ENCODE results near the gene AP3D1. TPM values are rescaled to one million over a fixed set of nuclear protein-coding genes. Genes with fewer than 3 reads are reported as not detected.

AP3D1 gene
- total RNA-seq, 3 donors from 2014 or later, result 53.6 to 68.5 (median 54.0) TPM

DNA sequence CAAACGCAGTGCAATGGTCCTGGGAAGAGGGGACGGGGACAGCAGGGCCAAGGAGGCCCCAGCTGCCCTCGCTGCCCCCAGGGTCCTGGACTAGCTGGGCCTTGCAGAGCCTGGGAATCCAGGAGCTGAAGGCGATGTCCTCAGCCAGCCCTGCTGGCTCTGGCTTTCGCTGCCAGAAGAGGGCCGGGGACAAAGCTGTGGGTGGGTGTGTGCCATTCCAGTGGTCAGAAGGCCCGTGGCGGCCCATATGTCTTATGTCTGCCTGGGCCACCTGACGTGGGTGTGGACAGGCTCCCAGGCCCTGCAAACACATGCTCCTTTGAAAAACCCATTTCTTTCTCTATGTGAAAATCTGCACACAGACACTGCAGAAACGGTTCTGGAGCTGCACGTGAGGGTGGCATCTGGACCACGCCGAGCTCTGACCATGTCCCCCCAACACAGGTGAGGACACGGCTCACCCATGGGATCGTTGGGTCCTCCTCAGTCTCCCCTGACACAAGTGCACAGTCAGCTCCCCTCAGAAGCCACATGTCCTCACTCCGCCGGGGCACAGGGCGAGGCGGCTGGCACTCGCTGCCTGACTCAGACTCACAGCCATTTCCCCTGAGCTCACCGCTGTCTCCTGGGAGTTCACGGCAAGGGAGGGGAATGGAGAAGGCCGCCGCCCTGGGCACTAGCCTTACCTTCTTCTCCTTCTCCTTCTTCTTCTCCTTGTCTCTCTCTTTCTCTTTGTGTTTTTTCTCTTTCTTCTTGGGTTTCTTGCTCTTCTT is 37.7 kb downstream of the AP3D1 start:
- no peaks in the 10 kb centered on the region for H3K9me3 ChIP-seq
- no peaks in the 10 kb centered on the region for H3K27me3 ChIP-seq
- no peak overlapping the region for H3K4me3 ChIP-seq
- H3K27ac ChIP-seq, result no peak overlapping the region
- intact Hi-C loops (cut with DNase I; ENCODE audit: low total_unique reads), result no loop called here
- DNase-seq (ENCODE audit: low spot score in 2 of 2), result no peak
- H3K4me1 ChIP-seq, result no peaks in the 10 kb centered on the region
- H3K36me3 ChIP-seq, result peaks cover 38% of the 10 kb centered on the region
- TF ChIP-seq, protein P1, sequence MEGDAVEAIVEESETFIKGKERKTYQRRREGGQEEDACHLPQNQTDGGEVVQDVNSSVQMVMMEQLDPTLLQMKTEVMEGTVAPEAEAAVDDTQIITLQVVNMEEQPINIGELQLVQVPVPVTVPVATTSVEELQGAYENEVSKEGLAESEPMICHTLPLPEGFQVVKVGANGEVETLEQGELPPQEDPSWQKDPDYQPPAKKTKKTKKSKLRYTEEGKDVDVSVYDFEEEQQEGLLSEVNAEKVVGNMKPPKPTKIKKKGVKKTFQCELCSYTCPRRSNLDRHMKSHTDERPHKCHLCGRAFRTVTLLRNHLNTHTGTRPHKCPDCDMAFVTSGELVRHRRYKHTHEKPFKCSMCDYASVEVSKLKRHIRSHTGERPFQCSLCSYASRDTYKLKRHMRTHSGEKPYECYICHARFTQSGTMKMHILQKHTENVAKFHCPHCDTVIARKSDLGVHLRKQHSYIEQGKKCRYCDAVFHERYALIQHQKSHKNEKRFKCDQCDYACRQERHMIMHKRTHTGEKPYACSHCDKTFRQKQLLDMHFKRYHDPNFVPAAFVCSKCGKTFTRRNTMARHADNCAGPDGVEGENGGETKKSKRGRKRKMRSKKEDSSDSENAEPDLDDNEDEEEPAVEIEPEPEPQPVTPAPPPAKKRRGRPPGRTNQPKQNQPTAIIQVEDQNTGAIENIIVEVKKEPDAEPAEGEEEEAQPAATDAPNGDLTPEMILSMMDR (IDR thresholded peaks at IDR 0.05), result no peak
- TF ChIP-seq POLR2AphosphoS5 (IDR thresholded peaks at IDR 0.05) (no peak), POLR2A (IDR thresholded peaks at IDR 0.05) (no peak)

DNA sequence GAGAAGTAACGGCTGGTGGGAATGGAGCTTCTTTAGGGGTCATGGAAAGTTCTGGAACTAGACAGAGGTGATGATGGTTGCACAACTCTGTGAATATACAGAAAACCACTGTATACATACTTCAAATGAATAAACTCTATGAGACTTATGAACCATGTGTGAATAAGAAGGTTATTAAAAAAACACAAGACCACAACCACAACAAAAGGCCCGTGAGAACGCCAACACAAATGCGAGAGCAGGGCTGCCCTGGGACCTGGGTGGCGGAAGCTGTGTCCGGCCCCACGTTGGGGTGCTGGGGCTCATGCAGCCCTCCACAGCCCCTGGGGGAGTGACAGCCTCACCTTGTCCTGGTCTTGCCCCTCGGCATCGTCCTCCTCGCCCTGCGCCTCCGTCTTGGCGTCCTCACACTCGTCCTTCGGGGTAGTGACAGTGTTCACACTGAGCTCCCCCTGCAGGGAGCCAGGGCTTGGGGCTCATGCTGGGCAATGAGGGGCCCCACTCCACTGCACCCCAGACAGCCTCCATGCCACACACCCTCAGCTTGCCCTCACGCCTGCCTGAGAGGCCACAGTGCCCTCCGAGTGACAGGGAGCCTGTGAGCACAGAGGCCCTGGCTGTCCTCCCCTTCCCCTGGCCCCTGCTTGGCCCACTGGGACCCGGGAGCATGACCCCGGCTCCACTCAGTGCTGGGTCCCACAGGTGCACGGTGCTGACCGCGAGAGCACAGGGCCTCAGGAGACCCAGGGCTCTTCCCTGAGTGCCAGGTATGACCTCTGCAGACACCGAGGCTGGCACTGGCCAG is 38.6 kb downstream of the AP3D1 start:
- DNase-seq (ENCODE audit: low spot score in 2 of 2), result no peak
- no peak for TF ChIP-seq POLR2A (IDR thresholded peaks at IDR 0.05)
- TF ChIP-seq, protein P1 (IDR thresholded peaks at IDR 0.05), result no peak
- TF ChIP-seq POLR2AphosphoS5 (IDR thresholded peaks at IDR 0.05), result no peak
- peaks cover 37% of the 10 kb centered on the region for H3K36me3 ChIP-seq
- no peak overlapping the region for H3K27ac ChIP-seq
- no peaks in the 10 kb centered on the region for H3K9me3 ChIP-seq
- no peaks in the 10 kb centered on the region for H3K27me3 ChIP-seq
- no peaks in the 10 kb centered on the region for H3K4me1 ChIP-seq
- intact Hi-C loops (cut with DNase I; ENCODE audit: low total_unique reads), result no loop called here
- no peak overlapping the region for H3K4me3 ChIP-seq

- H3K36me3 ChIP-seq, result peaks cover 29% of the 10 kb centered on the region
- no peaks in the 10 kb centered on the region for H3K27me3 ChIP-seq
- TF ChIP-seq POLR2AphosphoS5 (IDR thresholded peaks at IDR 0.05) (no peak), POLR2A (IDR thresholded peaks at IDR 0.05) (no peak)
- TF ChIP-seq, protein P1 (IDR thresholded peaks at IDR 0.05), result no peak
- no peak overlapping the region for H3K4me3 ChIP-seq
- H3K9me3 ChIP-seq, result no peaks in the 10 kb centered on the region
- DNase-seq (ENCODE audit: low spot score in 2 of 2), result no peak
- no peak overlapping the region for H3K27ac ChIP-seq
- intact Hi-C loops (cut with DNase I; ENCODE audit: low total_unique reads), result no loop called here
- no peaks in the 10 kb centered on the region for H3K4me1 ChIP-seq
These were observed 39.5 kb downstream of the AP3D1 start for GRCh38 chr19:2111886-2112285.

DNA sequence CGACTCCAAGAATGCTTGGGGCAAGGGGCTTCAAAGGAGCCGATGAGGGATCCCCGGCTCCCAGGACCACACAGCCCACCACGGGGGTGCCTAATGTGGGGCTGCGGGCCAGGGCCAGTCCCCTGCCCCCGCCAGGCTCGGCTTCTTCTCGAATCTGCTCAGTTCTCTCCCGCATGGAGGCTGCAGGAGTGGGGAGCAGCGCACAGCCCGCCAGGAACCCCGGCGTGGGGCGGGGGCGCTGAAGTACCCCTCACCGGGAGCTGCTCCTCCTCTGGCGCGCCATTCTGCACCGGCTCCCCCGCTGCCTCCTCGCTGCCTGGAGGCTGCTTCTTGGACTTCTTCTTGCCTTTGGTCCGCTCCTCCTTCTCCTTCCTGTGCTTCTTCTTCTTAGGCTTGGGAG is 39.9 kb downstream of the AP3D1 start:
- Histone ChIP-seq H3K27me3 (no peaks in the 10 kb centered on the region), H3K9me3 (no peaks in the 10 kb centered on the region), H3K4me3 (no peak overlapping the region), H3K36me3 (peaks cover 28% of the 10 kb centered on the region), H3K4me1 (no peaks in the 10 kb centered on the region), H3K27ac (no peak overlapping the region)
- TF ChIP-seq, protein P1 (IDR thresholded peaks at IDR 0.05), result no peak
- no peak for TF ChIP-seq POLR2AphosphoS5 (IDR thresholded peaks at IDR 0.05)
- no peak for TF ChIP-seq POLR2A (IDR thresholded peaks at IDR 0.05)
- intact Hi-C loops (cut with DNase I; ENCODE audit: low total_unique reads), result no loop called here
- no peak for DNase-seq (ENCODE audit: low spot score in 2 of 2)

- H3K36me3 ChIP-seq, result peaks cover 29% of the 10 kb centered on the region
- intact Hi-C loops (cut with DNase I; ENCODE audit: low total_unique reads), result no loop called here
These were observed 40.5 kb downstream of the AP3D1 start for GRCh38 chr19:2110822-2111221.

More at GRCh38 chr19:2110822-2111221, 40.5 kb downstream of the AP3D1 start:
- DNase-seq (ENCODE audit: low spot score in 2 of 2), result no peak
- H3K9me3 ChIP-seq, result peaks cover 0 to 3% of the 10 kb centered on the region in 2 donors
- H3K4me1 ChIP-seq, result no peaks in the 10 kb centered on the region
- TF ChIP-seq POLR2A (IDR thresholded peaks at IDR 0.05), result no peak
- TF ChIP-seq POLR2AphosphoS5 (IDR thresholded peaks at IDR 0.05), result no peak
- H3K27me3 ChIP-seq, result no peaks in the 10 kb centered on the region
- H3K27ac ChIP-seq, result no peak overlapping the region
- no peak overlapping the region for H3K4me3 ChIP-seq
